HG03565 (cell line): Measurements from ENCODE around the gene PYGO1.
"Not testable (repeated sequence)": the region's sequence is repeated elsewhere in the genome, so short reads cannot be mapped to it uniquely, and the experiment has no call there.

Experiments
- ATAC-seq: cut with Tn5 transposase; IDR thresholded peaks from one replicate; pipeline ENCODE4 v1.9.1; 2021; ENCODE audit warnings: mild to moderate bottlenecking, moderate library complexity; ENCODE audit not compliant: unreplicated experiment

PYGO1 gene, protein sequence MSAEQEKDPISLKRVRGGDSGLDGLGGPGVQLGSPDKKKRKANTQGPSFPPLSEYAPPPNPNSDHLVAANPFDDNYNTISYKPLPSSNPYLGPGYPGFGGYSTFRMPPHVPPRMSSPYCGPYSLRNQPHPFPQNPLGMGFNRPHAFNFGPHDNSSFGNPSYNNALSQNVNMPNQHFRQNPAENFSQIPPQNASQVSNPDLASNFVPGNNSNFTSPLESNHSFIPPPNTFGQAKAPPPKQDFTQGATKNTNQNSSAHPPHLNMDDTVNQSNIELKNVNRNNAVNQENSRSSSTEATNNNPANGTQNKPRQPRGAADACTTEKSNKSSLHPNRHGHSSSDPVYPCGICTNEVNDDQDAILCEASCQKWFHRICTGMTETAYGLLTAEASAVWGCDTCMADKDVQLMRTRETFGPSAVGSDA

DNA sequence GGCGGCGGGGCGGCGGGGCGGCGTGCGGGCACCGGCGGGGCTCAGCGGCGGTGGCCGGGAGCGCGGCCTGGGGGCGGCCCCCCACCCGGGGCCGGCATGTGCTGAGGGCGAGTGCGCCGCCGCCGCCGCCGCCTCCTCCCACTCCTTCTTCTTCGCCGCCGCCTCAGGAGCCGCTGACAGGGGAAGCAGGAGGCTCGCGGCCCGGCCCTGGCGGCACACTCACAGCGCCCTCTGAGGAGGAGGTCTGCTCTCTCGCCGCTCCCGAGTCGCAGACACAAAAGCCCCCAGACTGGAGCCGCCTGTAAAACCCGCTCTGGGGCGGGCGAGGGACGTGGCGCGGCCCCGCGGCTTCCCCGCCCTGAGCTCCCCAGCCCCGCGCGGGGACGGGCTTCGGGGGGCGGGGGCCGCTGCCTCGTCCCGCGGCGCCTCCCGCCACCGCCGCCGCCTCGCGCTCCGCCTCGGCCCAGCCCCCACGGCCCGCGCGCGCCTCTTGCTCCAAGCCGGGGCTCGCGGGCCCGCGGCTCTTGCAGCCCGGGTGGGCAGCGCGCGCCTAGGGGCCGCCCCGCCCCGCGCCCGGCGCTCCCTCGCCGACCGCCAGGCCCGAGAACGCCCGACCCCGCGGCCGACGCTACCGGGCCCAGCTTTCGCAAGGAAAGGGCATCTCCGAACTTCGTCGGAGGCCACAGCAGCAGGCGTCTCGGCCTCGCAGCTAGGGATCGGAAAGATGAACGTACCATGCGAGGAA is at the start of gene PYGO1:
Gene PYGO1 (minus strand): TSS at position 276 of the 745 bp plus-strand sequence. CDS start 462 bp downstream, outside the sequence.
- no peak for ATAC-seq

DNA sequence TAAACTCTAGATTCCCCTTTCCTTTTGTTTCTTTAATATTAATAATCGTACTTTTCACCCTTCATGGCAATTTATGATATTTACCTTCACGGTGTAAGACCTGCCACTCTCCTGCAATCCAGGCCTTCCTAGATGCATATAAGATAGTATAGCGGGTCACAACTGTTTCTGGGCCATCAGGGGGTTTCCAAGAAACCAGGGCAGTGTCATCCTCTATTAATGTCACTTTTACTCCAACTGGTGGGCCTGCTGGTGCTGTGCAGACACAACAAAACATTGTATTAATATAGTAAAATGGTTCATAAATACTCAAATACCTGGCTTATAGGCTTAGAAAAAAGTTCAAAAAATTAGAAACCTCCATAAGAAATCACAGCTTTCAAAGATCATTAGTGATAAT is 48.9 kb upstream of the PYGO1 start:
- ATAC-seq: no peak

DNA sequence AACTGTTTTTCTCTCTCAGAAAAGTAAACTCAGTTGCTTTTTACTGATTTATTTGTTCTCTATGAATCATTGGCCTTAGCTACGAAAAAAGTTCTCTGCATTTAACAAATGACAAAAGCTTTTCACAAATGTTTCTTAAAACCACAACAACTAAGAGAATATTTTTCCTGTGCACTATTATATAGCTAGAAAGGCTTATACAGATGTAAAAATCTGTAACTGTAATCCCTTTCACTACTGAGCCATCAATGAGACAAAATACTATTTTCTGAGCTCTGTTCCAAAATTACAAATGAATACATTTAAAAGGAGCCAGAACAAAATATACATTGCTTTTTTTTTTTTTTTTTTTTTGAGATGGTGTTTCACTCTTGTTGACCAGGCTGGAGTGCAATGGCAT is 45.6 kb upstream of the PYGO1 start:
- no peak for ATAC-seq

DNA sequence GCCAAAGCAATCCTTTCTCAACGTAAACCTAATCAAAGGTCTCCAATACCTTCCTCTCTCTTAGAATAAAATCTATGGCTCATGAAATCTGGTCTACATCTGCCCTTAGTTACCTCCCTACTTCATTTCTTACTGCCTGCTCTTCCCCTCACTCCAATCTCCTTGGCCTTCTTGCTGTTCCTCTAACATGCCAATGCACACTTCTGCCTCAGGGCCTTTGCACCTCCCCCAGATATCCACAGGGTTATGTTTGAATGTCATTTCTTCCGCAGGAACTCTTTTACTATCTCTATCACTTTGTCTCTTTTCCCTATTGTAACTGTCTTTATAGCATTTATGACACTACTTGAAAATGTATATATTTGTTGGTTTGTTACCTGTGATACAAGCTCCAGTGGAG is 44.3 kb upstream of the PYGO1 start:
- no peak for ATAC-seq

DNA sequence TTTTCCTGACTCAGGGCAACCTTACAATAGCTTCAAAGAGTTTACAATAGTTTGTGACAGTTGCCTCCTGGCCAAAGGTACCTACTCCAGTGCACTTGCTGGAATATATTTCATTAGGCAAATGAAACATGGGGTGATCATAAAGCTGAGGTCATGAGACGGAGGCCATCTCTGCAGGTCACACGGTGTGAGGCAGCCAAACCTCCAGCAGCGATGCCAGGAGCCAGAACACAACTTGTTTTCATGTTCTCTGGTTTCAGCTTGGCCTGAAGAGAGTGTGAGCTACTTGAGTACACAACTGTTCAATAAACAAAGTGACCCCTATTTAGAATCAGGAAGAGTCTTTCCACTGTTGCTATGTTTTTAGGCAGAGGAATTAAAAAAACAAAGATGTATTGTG is 42.7 kb upstream of the PYGO1 start:
- no peak for ATAC-seq

DNA sequence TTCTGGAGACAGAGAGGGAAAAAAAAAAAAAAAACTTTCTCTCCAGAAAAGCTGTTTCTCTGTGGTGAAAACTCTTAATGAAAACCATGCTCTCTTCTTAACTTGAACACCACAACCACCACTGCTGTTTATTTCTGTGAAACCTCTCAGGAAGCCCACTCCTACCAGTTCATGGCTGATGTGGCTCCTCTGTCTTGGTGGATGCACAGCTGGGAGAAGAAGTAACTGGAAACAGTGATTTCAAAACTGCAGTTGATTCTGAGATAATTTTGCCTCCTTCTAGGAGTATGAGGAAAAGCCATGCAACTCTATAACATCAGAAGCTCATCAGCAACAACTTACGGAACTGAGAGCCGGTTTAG is 40.2 kb upstream of the PYGO1 start:
- no peak for ATAC-seq

DNA sequence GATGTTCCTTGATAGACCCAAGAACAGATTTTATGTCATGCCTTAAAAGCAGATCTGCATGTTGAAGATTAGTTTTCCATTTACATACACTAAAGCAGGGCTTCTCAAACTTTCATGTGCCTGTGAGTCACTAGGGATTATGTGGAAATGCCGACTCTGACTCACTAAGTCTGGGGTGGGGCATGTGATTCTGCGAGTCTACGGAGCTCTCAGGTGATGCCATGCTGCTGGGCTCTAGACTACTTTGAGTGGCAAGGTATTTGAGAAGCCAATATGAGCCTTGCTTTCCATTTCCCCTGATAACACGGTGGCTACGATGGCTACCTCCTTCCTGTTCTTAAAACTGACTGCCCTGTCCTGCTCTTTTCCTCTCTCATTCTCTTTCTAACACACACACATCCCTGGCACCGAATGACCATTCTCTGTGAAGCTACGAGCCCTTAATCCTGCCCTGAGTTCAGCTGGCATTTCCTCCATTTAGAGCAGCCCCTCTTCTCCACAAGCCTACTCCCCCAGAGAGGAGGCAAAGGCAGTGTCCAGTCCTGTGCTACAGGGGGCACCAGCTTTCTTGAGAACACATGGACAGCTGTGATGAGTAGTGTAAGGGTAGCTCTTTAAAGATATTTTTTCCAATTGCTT is 39.7 kb upstream of the PYGO1 start:
- no peak for ATAC-seq

DNA sequence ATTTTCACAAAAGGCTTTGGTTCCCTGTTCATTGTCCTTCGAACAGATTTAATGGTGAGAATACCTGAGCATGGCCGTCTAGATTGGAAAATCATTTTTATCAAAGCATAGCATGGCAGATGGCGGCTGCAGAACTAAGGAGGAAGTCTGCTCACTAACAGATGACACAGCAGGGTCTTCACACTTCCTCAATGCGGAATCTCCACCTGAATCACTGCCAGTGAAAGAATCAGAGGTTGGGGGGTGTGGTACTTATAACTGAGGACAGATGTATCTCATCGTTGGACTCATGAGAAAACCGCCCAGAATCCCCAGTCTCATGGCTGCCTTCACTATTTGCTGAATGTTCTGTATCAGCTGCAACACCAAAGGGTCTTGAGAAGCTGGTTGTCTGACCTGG is 31.6 kb upstream of the PYGO1 start:
- ATAC-seq: no peak

DNA sequence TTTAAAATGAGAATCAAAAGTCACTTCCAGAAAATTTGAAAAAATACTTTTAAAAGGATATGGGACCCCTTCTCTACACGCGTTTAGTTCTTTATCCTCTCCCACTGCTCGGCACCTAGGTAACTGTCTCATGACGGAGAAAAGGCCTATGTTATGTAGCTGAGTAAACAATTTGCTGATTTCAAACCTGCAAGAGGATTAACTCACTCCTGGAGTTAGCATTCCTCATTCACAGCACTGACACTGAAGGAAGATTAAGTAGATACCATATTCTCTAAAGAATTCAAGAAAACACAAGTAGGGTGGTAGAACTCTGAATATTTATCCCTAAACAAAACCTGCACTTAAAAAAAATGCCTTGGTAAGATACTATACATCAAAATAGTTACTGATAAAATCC is 30.2 kb upstream of the PYGO1 start:
- no peak for ATAC-seq

DNA sequence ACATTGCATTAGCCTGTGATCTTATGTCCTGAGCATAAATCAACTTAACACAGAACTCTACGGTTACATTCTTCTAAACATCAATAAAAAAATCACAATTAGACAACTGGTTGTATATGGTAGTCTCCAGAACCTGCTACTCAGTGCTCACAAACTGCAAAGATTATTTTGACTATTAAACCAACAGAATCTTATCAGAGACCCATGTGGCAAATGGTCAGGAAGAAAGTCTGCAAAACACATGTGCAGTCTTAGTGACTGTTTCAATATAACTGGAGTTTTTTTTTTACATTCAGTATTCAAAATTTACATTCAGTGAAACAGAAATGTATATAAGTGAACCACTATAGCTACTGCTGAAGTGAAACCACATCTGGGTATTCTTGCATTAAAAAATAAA is 27.3 kb upstream of the PYGO1 start:
- no peak for ATAC-seq

DNA sequence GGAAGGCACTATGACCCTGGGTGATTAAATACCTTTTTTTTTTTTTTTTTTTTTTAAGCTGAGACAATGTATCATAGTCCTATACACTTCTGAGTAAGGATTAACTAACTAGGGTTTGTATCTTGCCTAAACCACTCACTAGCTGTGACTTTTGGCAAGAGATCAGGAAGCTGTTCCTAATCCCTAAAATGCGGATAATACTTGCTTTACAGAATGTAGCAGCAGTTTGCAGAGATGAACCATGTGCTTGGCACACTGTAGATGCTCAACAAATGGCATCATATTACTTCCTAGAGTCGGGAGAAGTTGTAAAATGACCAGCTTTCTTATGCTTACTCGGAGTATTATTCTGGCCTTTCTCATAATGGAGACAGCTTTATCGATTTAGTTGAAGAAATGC is 25.6 kb upstream of the PYGO1 start:
- ATAC-seq: no peak

DNA sequence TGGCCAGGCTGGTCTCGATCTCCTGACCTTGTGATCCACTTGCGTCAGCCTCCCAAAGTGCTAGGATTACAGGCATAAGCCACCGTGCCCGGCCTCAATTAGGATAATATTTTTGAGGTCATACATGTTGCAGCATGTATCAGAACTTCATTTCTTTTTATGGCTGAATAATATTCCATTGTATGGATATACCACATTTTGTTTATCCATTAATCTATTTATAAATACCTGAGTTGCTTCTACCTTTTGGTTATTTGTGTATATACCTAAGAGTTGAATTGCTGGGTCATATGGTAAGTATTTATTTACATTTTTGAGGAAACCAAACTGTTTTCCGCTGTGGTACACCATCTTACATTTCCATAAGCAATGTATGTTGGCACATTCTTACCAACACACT is 18.1 kb upstream of the PYGO1 start:
- ATAC-seq: no peak

DNA sequence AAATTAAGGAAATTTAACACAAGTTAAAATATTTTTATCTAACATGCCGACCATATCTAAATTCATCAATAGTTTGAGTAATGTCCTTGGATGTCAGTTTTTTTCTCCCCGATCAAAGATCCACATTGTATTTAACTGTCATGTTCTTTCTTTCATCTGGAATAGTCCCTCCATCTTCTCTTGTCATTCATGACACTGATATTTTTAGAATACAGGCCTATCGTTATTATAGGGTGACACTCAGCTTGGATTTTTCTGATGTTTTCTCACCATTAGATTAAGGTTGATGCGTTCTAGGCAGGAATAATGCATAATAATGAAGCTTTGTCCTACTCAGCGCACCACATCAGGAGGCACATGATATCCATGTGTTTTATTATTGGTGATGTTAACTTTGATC is 13.2 kb upstream of the PYGO1 start:
- no peak for ATAC-seq

DNA sequence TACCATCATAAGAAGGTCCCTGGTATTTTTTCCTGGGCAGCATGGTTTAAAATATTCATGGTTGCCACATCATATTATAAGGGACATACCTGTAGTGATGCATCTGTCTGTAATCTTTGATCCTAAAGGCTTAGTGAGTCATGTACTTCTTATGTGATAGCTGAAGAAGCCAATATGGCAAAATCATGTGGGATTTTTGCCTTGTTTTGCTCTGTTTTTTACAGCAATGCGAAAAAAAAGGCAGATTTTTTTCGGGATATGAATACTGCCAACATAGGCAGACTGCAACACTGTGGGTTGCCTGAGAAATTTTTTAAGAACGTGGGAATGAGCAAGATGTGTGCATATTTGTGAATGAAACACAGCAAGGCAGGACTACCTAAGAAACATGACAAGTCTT is 11.3 kb upstream of the PYGO1 start:
- no peak for ATAC-seq

DNA sequence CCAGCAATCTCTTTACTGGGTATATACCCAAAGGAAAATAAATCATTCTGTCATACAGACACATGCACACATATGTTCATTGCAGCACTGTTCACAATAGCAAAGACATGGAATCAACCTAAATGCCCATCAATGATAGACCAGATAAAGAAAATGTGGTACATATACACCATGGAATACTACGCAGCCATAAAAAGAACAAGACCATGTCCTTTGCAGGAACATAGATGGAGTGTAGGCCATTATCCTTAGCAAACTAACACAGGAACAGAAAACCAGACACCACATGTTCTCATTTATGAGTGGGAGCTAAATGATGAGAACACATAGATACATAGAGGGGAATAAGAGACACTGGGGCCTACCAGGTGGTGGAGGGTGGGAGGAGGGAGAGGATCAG is 4.9 kb upstream of the PYGO1 start:
- not testable (repeated sequence) for ATAC-seq

DNA sequence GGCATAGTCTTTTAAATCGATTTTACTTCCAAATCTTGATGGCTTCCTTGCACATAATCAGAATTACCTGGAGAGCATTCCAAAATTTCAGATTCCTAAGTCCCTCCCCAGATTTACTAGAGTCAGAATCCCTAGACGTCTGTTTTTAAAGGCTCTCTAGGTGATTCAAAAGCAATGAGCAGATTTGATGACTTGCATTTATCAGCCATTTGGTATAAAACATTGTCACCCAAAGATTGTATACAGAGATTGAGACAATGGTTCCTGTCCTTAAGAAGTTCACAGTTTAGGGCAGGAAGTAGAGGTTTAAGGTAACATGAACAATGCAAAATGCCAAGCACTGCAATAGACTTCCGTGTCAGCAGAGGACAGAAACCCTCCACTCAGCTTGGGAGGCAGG is 2.6 kb upstream of the PYGO1 start:
- ATAC-seq: no peak

DNA sequence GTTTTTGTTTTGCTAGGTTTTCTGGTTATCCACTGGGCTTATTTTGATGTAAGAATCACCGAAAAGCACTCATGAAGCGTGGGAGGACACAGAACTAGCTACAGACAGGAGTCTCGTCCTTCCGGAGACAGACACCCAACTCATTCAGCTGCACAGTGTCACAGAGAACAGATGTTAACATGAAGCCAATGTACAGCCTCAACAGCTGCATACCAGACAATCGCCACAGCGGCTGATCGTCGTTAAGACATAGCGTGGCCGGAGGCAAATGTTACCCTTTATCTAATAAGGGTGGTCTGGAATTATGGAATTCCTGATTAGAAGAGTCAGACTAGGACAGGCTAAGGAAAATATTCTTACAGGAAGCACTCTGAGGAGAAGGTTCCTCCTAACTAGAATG is 1.1 kb upstream of the PYGO1 start:
- ATAC-seq: no peak

DNA sequence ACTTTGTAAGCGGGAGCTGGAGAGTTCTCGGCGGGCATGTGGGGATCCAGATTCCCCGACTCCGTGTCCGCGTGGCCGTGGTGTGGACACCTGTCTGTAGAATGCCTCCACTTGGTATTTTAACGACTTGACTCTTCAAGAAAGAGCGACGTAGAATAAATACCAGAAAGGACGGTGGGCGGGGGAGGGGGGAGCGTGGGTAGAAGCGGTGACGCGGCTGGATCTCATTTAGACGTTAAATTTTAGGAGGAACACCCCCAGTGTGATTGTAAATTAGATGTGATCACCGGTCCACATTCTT is 620 bp upstream of the PYGO1 start:
- ATAC-seq: no peak

DNA sequence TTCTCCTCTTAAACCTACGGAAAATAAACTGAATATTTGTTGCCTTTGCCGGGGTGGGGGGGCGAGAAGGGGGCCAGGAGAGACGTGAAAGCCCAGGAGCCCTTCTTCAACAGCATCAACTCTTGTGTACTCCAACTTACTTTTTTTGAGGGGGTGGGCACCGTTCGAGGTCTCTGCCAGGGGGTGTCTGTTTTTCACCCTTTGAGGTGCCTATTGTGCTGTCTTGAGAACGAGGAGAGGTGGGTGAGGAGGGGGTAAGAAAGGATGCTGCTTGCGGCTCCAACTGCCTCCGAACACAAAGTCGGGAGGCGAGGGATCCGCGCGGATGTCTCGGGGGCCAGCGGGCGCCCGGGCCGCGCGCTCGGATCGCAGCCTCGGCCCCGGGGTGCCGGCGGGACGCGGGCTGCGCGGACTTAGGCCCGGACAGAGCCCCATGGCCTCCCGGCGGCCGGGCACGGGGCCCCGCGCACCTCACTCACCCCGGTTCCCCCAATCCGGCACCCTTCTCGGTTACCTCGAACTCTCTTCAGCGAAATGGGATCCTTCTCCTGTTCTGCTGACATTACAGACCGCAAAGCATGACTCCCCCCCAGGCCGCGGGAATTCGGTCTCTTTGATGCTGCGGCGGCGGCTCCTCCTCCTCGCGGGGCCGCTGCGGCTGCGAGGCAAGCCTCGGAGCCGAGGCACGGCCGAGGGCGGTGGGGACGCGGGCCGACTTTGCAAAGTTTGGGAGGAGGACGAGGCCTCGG is 650 bp downstream of the PYGO1 start:
- no peak for ATAC-seq

DNA sequence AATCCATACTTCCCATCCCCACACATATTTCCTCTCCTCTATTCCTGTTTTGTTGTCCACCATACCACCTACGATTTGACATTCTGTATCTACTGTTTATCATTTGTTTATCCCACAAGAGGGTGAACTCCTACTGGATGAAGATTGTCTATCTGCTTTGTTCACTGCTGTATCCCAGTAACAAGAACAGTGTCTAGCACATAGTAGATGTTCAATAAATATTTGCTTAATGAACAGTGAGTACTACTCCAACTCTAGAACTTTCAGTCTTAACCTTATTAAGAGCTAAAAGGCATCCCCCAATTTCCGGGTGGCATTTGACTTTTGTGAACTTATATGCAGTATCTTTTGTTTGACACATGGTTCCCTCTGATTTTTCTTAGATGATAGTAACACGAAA is 1.3 kb downstream of the PYGO1 start:
- no peak for ATAC-seq

DNA sequence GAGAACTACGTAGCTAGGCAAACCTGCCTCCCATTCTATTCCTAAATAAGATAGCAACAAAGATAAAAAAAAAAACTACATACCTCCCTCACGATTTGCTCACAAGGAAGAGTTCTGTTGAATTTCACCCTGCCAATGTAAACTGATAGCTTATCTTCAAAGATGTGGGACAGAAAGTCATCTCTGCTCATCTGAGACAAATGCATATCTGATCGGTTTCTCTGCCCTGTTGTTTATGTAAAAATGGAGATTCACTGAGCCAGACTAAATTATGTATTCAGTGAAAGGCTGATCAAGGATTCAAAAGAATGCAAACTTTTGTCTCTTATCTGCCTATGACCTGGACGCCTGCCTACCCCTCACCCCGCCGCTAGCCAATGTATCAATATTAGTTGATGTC is 11.2 kb downstream of the PYGO1 start:
- ATAC-seq: no peak

DNA sequence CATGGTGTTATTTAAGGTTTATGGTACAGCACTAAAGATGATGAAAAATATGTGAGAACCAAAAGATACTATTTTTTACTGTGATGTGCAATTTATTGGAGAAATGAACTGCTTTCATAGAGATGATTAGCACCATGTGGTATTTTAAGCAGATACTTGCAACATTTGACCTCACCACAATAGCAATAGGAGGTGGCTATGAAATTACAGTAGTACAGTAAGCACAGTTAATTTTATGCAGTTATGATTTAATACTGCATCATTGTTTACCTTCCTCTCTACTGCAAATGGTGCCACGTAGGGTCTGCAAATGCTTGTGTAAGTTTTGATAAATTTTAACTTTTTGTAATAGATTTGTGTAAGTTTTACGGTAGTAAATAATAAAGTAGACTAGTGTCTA is 14.0 kb downstream of the PYGO1 start:
- ATAC-seq: no peak
